Endodermal cell (in vitro differentiated cells): ENCODE results near the gene MTA2. TPM values are rescaled to one million over a fixed set of nuclear protein-coding genes. Genes with fewer than 3 reads are reported as not detected.

Experiments
- DNase-seq: peaks from one replicate; pipeline ENCODE4 v3.0.0-alpha.2; 2017
- H3K27ac ChIP-seq: 2 replicates; pipeline ENCODE4 v1.5.1; 2013; ENCODE audit warnings: mild to moderate bottlenecking, low read depth, low read length, moderate library complexity
- H3K27me3 ChIP-seq: 2 replicates; pipeline ENCODE4 v1.6.1; 2013; ENCODE audit warnings: mild to moderate bottlenecking, low read length, moderate library complexity; ENCODE audit not compliant: insufficient read depth, control insufficient read depth, poor library complexity, severe bottlenecking
- H3K36me3 ChIP-seq: 2 replicates; pipeline ENCODE4 v1.7.0; 2013; ENCODE audit warnings: mild to moderate bottlenecking, low read length, moderate library complexity; ENCODE audit not compliant: control insufficient read depth, insufficient read depth
- H3K4me1 ChIP-seq: one replicate; pipeline ENCODE4 v1.7.0; 2013; ENCODE audit warnings: low read length; ENCODE audit not compliant: control insufficient read depth, insufficient read depth
- H3K4me3 ChIP-seq: 2 replicates; pipeline ENCODE4 v1.5.1; 2013; ENCODE audit warnings: mild to moderate bottlenecking, low read length, moderate library complexity
- H3K9ac ChIP-seq: 2 replicates; pipeline ENCODE4 v1.6.1; 2013; ENCODE audit warnings: mild to moderate bottlenecking, low read length, moderate library complexity; ENCODE audit not compliant: poor library complexity, severe bottlenecking; ENCODE audit errors: extremely low read depth
- H3K9me3 ChIP-seq: 2 replicates; pipeline ENCODE4 v1.6.1; 2013; ENCODE audit warnings: mild to moderate bottlenecking, low read length, moderate library complexity; ENCODE audit not compliant: control insufficient read depth
- H3K27ac Mint-ChIP-seq: 2 replicates; pipeline ENCODE4 v1.8.0; 2020; ENCODE audit warnings: mixed read lengths
- H3K27me3 Mint-ChIP-seq: 2 replicates; pipeline ENCODE4 v1.8.0; 2021; ENCODE audit warnings: mild to moderate bottlenecking, mixed read lengths; ENCODE audit not compliant: insufficient read depth
- H3K36me3 Mint-ChIP-seq: 2 replicates; pipeline ENCODE4 v1.8.0; 2020; ENCODE audit warnings: low read depth, mixed read lengths
- H3K4me1 Mint-ChIP-seq: 2 replicates; pipeline ENCODE4 v1.8.0; 2020; ENCODE audit warnings: mixed read lengths
- H3K4me3 Mint-ChIP-seq: 2 replicates; pipeline ENCODE4 v1.8.0; 2020; ENCODE audit warnings: mild to moderate bottlenecking, moderate library complexity, mixed read lengths
- H3K9me3 Mint-ChIP-seq: 2 replicates; pipeline ENCODE4 v1.8.0; 2020; ENCODE audit warnings: mild to moderate bottlenecking, mixed read lengths
- CTCF ChIP-seq: fragments of 200-600 bp; sonication (generic); conservative IDR thresholded peaks from 2 replicates; pipeline ENCODE4 v1.5.0; 2021; ENCODE audit warnings: antibody characterized with exemption, mild to moderate bottlenecking
- WGBS, 2 experiments: methylation state at CpG; one replicate each; pipeline versions ENCODE4 v1.1.5 to v1.1.7; 2013; ENCODE audit warnings: missing lambda C conversion rate in 2 of 2, mixed read lengths in 1 of 2; ENCODE audit not compliant: insufficient coverage in 1 of 2, insufficient read length in 1 of 2; 5-methylcytosine and 5-hydroxymethylcytosine counted together
- total RNA-seq, 2 donors: library from RNA; stranded (reverse); fragmentation: NEBNext Ultra II Directional in 1 of 2; extraction: Animal tissue kit (Norgen Biotek cat#: 25700) in 1 of 2; gene quantifications; 2 replicates in 1 of 2; 3 replicates in 1 of 2; pipeline ENCODE4 v1.2.1, GENCODE V29; 2021

MTA2 gene
- total RNA-seq, 2 donors from 2014 or later, result 131 to 155 TPM

DNA sequence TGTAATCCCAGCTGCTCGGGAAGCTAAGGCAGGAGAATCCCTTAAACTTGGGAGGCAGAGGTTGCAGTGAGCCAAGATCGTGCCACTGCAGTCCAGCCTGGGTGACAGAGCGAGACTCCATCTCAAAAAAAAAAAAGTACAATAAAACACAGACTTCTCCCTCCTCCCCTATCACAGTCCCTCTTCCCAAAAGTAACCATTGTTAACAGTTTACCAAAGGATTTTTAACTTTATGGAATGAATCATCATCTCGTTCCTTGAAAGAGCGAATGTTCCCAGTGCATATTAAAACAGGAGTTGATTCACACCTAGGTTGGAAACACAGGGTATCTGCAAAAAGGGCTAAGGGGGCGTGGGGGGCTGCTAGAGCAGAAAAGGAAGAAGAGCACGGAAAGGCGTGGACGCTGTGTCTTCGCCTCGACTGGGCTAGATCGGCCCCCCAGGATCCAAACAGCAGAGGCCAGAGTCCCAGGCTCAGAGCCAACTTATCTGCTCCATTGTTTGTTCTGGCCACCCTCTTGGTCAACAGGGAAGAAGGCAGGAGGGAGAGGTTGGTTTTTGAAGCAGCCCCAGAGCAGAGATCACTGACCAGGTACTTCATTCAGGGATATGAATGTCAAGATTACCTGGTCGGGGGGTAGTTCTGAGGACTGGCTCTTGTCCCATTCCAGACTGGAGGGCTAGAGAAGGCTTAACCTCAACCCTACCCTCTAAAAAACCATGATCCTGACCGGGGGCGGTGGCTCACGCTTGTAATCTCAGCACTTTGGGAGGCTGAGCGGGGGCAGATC is 52.9 kb downstream of the MTA2 start:
- Histone ChIP-seq H3K36me3 (no peaks in the 10 kb centered on the region), H3K4me3 (peak overlapping the region; percentile 29), H3K9ac (no peak overlapping the region), H3K27me3 (no peaks in the 10 kb centered on the region), H3K4me1 (peaks cover 14% of the 10 kb centered on the region), H3K9me3 (no peaks in the 10 kb centered on the region), H3K27ac (no peak overlapping the region)
- Mint-ChIP-seq H3K4me1 (peaks cover 54% of the 10 kb centered on the region), H3K27me3 (peaks cover 47% of the 10 kb centered on the region), H3K27ac (no peak overlapping the region), H3K9me3 (no peaks in the 10 kb centered on the region), H3K4me3 (peak overlapping the region; percentile 92), H3K36me3 (no peaks in the 10 kb centered on the region)
- WGBS, 2 experiments, result 84 to 89% methylated on average over 16 to 17 of the region's 17 CpGs
- DNase-seq, result no peak
- no peak for TF ChIP-seq CTCF

DNA sequence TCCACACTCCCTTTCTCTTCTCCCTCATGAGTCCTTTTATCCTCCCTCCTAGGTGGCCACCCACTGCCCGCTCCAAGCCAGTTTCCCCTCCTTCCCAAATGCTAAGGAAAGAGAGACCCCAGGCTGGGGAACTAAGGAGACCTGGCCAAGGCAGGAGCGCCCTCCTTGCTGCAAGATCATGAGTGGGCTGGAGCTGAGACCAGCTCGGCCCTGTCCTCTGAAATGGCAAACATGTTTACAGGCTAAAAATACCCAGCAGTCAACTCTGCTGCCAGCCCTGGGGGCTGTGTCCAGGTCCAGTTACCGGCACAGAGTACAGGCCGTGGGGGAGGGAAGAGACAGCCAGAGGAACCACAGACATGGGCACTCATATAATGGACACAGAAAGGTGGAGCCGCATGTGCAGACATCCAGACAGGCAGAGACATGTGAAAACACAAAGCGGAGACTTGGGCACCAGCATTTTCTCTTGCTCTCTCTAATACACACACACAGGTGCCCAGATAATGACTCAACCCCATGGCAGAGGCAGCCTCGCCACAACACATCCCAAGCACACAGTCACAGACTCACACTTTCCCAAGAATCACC is 53.9 kb downstream of the MTA2 start:
- H3K4me1 ChIP-seq, result peaks cover 11% of the 10 kb centered on the region
- DNase-seq, result no peak
- H3K27ac ChIP-seq, result no peak overlapping the region
- Mint-ChIP-seq H3K27me3 (peaks cover 56% of the 10 kb centered on the region), H3K9me3 (no peaks in the 10 kb centered on the region), H3K36me3 (no peaks in the 10 kb centered on the region), H3K4me1 (peaks cover 55% of the 10 kb centered on the region), H3K27ac (peak overlapping the region; percentile 50), H3K4me3 (peak overlapping the region; percentile 92)
- TF ChIP-seq CTCF, result no peak
- peak overlapping the region; percentile 0 for H3K9ac ChIP-seq
- WGBS, 2 experiments, result 71 to 73% methylated on average over 7 to 8 of the region's 8 CpGs
- H3K9me3 ChIP-seq, result no peaks in the 10 kb centered on the region
- no peaks in the 10 kb centered on the region for H3K36me3 ChIP-seq
- H3K4me3 ChIP-seq, result peak overlapping the region; percentile 88
- no peaks in the 10 kb centered on the region for H3K27me3 ChIP-seq

DNA sequence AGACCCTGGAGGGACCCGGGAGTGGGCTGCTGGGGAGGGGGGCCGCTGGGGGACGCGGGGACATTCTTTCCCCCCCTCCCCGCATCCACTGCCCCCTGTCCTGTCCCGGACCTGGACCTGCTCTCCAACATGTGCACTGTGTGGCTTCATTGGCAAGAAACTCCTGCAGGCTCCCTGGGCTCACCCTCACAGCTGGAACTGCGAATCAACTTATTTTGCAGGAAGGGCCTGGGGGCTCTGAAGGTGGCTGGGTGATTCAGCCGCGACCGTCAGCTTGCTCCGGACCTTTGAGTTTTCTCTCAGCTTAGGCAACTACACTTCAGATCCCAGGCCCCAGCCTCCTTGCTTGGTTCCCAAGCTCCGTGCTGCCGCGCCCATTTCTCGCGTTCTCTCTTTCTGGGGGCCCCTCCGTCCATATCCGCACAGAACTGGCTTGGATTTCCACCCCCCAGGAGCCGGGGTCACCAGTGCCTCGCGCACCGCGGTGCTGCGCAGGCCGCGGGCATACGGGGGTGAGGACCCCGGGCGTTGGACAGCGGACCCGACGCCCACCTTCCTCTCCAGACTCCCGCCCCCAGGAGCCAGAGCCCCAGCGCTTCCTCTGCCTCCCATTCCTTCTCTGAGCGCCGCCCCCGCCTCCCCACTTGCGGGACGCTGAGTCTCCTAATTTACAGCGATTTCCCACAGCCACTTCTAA is 54.6 kb downstream of the MTA2 start:
- H3K4me1 Mint-ChIP-seq, result peaks cover 55% of the 10 kb centered on the region
- H3K27ac Mint-ChIP-seq, result peak overlapping the region; percentile 50
- Histone ChIP-seq H3K4me3 (peak overlapping the region; percentile 88), H3K27ac (no peak overlapping the region), H3K9me3 (no peaks in the 10 kb centered on the region), H3K27me3 (no peaks in the 10 kb centered on the region), H3K9ac (peak overlapping the region; percentile 0), H3K36me3 (no peaks in the 10 kb centered on the region), H3K4me1 (peaks cover 15% of the 10 kb centered on the region)
- no peaks in the 10 kb centered on the region for H3K9me3 Mint-ChIP-seq
- TF ChIP-seq CTCF, result no peak
- WGBS, 2 experiments, result 3 to 4% methylated on average over 26 to 40 of the region's 40 CpGs
- peaks cover 2% of the 10 kb centered on the region for H3K36me3 Mint-ChIP-seq
- DNase-seq, result peak; percentile 78
- peak overlapping the region; percentile 92 for H3K4me3 Mint-ChIP-seq
- H3K27me3 Mint-ChIP-seq, result peaks cover 58% of the 10 kb centered on the region
